Keratinocyte (primary cell): Measurements from ENCODE around the gene STPG2.

ENCODE experiments used
- CTCF ChIP-seq, 3 experiments: IDR thresholded peaks in 1 of 3; conservative IDR thresholded peaks in 1 of 3; optimal IDR thresholded peaks in 1 of 3; 2 replicates in 2 of 3; 3 replicates in 1 of 3; pipeline versions ENCODE3 to v1.5.1; 2011; ENCODE audit warnings: low read length in 3 of 3, mild to moderate bottlenecking in 3 of 3, moderate library complexity in 2 of 3, control low read depth in 1 of 3, inconsistent platforms in 1 of 3; ENCODE audit not compliant: insufficient read depth in 2 of 3; ENCODE audit errors: extremely low read depth in 1 of 3
- EZH2 ChIP-seq: IDR thresholded peaks from one replicate; pipeline ENCODE4 v1.6.1; 2012; ENCODE audit warnings: inconsistent platforms, mild to moderate bottlenecking, low read length, moderate library complexity

- TF ChIP-seq CTCF (optimal IDR thresholded peaks at IDR 0.05 in 1 of 3, IDR thresholded peaks at IDR 0.05 in 1 of 3, conservative IDR thresholded peaks at IDR 0.05 in 1 of 3; ENCODE audit: extremely low read depth in 1 of 3, insufficient read depth in 2 of 3, low read length in 3 of 3) (no peak), EZH2 (no peak)
Measured at GRCh38 chr4:97587912-97588311, 555.4 kb downstream of the STPG2 start.
